DOHH2 (cell line): ENCODE measurements around the gene LRRC4B.

ENCODE experiments used
- CTCF ChIP-seq: fragments of 200-600 bp; sonication (generic); IDR thresholded peaks from one replicate; pipeline ENCODE4 v1.5.1; 2014; ENCODE audit warnings: antibody characterized with exemption, mild to moderate bottlenecking, low read depth, low read length; ENCODE audit not compliant: poor library complexity, severe bottlenecking
- EZH2phosphoT487 ChIP-seq: fragments of 200-600 bp; sonication (generic); IDR thresholded peaks from 2 replicates; pipeline ENCODE4 v1.6.1; 2017; ENCODE audit warnings: borderline replicate concordance, mild to moderate bottlenecking, antibody characterized with exemption, low read length, moderate library complexity, mixed read lengths

DNA sequence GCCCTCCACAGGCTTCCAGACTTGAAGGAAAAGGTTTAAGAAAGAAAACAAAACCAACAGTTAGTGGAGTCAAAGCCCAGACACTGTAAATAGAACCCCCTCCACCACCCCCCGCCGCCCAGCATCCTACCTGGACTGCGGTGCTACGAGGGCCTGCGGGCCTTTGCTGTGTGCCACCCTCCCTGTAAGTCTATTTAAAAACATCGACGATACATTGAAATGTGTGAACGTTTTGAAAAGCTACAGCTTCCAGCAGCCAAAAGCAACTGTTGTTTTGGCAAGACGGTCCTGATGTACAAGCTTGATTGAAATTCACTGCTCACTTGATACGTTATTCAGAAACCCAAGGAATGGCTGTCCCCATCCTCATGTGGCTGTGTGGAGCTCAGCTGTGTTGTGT, 85.3 kb downstream of the LRRC4B start:
- no peak for TF ChIP-seq CTCF
- no peak for TF ChIP-seq EZH2phosphoT487
